Trophoblast cell (in vitro differentiated cells and primary cell): ENCODE data around the gene CEPT1.

Source experiments
- DNase-seq, 2 donors: peaks; one replicate each; pipeline ENCODE4 v3.0.0-alpha.2; 2016
- H2AFZ ChIP-seq: 2 replicates; pipeline ENCODE4 v1.6.1; 2013; ENCODE audit warnings: low read length, moderate library complexity, mild to moderate bottlenecking; ENCODE audit not compliant: insufficient read depth, poor library complexity
- H2AK5ac ChIP-seq: 2 replicates; pipeline ENCODE4 v1.6.1; 2013; ENCODE audit warnings: mild to moderate bottlenecking, low read length
- H2BK120ac ChIP-seq: 2 replicates; pipeline ENCODE4 v1.6.1; 2013; ENCODE audit warnings: low read length, mild to moderate bottlenecking, moderate library complexity; ENCODE audit not compliant: insufficient read depth, poor library complexity
- H2BK12ac ChIP-seq: 2 replicates; pipeline ENCODE4 v1.6.1; 2013; ENCODE audit warnings: mild to moderate bottlenecking, low read length, moderate library complexity
- H2BK5ac ChIP-seq: 2 replicates; pipeline ENCODE4 v1.6.1; 2013; ENCODE audit warnings: low read length, low read depth, moderate library complexity, mild to moderate bottlenecking; ENCODE audit not compliant: poor library complexity
- H3K14ac ChIP-seq: 2 replicates; pipeline ENCODE4 v1.6.1; 2013; ENCODE audit warnings: mild to moderate bottlenecking, low read length
- H3K18ac ChIP-seq: 2 replicates; pipeline ENCODE4 v1.6.1; 2013; ENCODE audit warnings: mild to moderate bottlenecking, low read length
- H3K23ac ChIP-seq: 2 replicates; pipeline ENCODE4 v1.6.1; 2013; ENCODE audit warnings: low read length
- H3K27ac ChIP-seq: 2 replicates; pipeline ENCODE4 v1.5.1; 2013; ENCODE audit warnings: low read depth, mild to moderate bottlenecking, inconsistent platforms, low read length, moderate library complexity
- H3K27me3 ChIP-seq: 2 replicates; pipeline ENCODE4 v1.6.1; 2013; ENCODE audit warnings: inconsistent platforms, mild to moderate bottlenecking, low read length, moderate library complexity; ENCODE audit not compliant: insufficient read depth
- H3K36me3 ChIP-seq, 2 experiments: 1 replicate in 1 of 2; 2 replicates in 1 of 2; pipeline ENCODE4 v1.6.1; 2013; ENCODE audit warnings: low read length in 2 of 2, mild to moderate bottlenecking in 2 of 2, moderate library complexity in 1 of 2; ENCODE audit not compliant: insufficient read depth in 2 of 2, control insufficient read depth in 1 of 2
- H3K4ac ChIP-seq: 2 replicates; pipeline ENCODE4 v1.6.1; 2013; ENCODE audit warnings: low read depth, mild to moderate bottlenecking, low read length, moderate library complexity
- H3K4me1 ChIP-seq, 2 experiments: 1 replicate in 1 of 2; 2 replicates in 1 of 2; pipeline ENCODE4 v1.6.1; 2013; ENCODE audit warnings: low read length in 2 of 2, mild to moderate bottlenecking in 2 of 2, moderate library complexity in 1 of 2; ENCODE audit not compliant: insufficient read depth in 2 of 2, control insufficient read depth in 1 of 2
- H3K4me2 ChIP-seq: 2 replicates; pipeline ENCODE4 v1.6.1; 2013; ENCODE audit warnings: inconsistent platforms, mild to moderate bottlenecking, low read length, moderate library complexity
- H3K4me3 ChIP-seq: 2 replicates; pipeline ENCODE4 v1.5.1; 2013; ENCODE audit warnings: mild to moderate bottlenecking, low read depth, low read length, inconsistent platforms
- H3K79me1 ChIP-seq: one replicate; pipeline ENCODE4 v1.6.1; 2013; ENCODE audit warnings: low read length
- H3K79me2 ChIP-seq: 2 replicates; pipeline ENCODE4 v1.6.1; 2013; ENCODE audit warnings: low read length, mild to moderate bottlenecking; ENCODE audit not compliant: control insufficient read depth, insufficient read depth, poor library complexity
- H3K9ac ChIP-seq: 2 replicates; pipeline ENCODE4 v1.6.1; 2013; ENCODE audit warnings: mild to moderate bottlenecking, low read length
- H3K9me3 ChIP-seq: 2 replicates; pipeline ENCODE4 v1.6.1; 2013; ENCODE audit warnings: low read depth, mild to moderate bottlenecking, control low read depth, inconsistent platforms, low read length; ENCODE audit not compliant: insufficient read depth
- H4K12ac ChIP-seq: 2 replicates; pipeline ENCODE4 v1.6.1; 2013; ENCODE audit warnings: low read depth, mild to moderate bottlenecking, low read length, moderate library complexity
- H4K8ac ChIP-seq: 2 replicates; pipeline ENCODE4 v1.6.1; 2013; ENCODE audit warnings: low read depth, mild to moderate bottlenecking, low read length, moderate library complexity
- H4K91ac ChIP-seq: one replicate; pipeline ENCODE4 v1.6.1; 2013; ENCODE audit warnings: low read depth, mild to moderate bottlenecking, low read length, moderate library complexity
- WGBS: extraction: QIAGEN DNeasy Blood & Tissue Kit; methylation state at CpG from one replicate; pipeline ENCODE4 v1.1.7; 2013; ENCODE audit warnings: missing lambda C conversion rate; ENCODE audit not compliant: insufficient read length, insufficient coverage; ENCODE audit errors: extremely low coverage; 5-methylcytosine and 5-hydroxymethylcytosine counted together

CEPT1 gene

GRCh38 chr1:111126354-111126753 is 13.7 kb upstream of the CEPT1 start:
- Histone ChIP-seq H2AFZ (no peak overlapping the region), H4K8ac (no peak overlapping the region), H3K36me3 (peaks cover 2 to 17% of the 10 kb centered on the region in 2 experiments), H2BK5ac (no peak overlapping the region), H3K14ac (no peak overlapping the region), H2AK5ac (no peak overlapping the region), H2BK12ac (no peak overlapping the region), H3K4me1 (no peaks in the 10 kb centered on the region), H3K79me1 (no peaks in the 10 kb centered on the region), H3K27me3 (no peaks in the 10 kb centered on the region), H3K79me2 (no peaks in the 10 kb centered on the region), H3K23ac (no peak overlapping the region), H3K4me3 (no peak overlapping the region), H3K4me2 (no peak overlapping the region), H4K91ac (no peak overlapping the region), H3K27ac (no peak overlapping the region), H2BK120ac (no peak overlapping the region), H3K9me3 (no peaks in the 10 kb centered on the region), H3K18ac (no peak overlapping the region), H3K4ac (no peak overlapping the region), H4K12ac (no peak overlapping the region), H3K9ac (no peak overlapping the region)
- DNase-seq, result no peak
- no CpG with 5 or more reads among the region's 1 CpG for WGBS

DNA sequence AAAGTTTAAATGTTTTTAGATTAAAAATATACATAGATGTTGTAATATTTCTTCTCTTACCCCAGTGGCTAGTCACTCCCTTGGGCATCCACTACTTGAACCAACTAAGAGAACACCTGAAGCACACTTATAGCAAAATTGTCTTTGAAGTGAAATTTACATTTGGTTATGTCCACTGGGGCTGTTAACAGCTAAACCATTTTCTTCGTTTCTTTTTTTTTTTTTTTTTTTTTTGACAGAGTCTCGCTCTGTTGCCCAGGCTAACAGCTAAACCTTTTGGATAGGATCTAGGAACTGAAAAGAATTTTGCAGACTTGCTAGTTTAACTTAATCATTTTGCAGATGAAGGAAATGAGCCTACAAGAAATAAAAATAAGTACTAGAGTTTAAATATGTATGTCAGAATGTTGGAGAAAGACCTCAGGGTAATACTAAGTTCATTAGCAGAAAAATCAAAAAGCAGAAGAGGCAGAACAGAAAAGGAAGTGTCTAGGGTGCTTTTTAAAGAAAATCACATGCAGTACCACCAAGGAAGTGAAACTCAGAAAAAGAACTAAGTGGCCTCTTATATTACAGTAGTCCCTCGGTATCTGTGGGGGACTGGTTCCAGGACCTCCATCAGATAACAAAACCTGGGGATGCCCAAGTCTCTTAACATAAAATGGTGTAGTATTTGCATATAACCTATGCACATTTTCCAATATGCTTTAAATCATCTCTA is 11.9 kb upstream of the CEPT1 start:
- Histone ChIP-seq H3K18ac (no peak overlapping the region), H2AK5ac (no peak overlapping the region), H3K4ac (no peak overlapping the region), H3K4me2 (no peak overlapping the region), H2AFZ (no peak overlapping the region), H3K4me3 (no peak overlapping the region), H4K12ac (no peak overlapping the region), H3K79me1 (no peaks in the 10 kb centered on the region), H2BK5ac (no peak overlapping the region), H2BK12ac (no peak overlapping the region), H3K23ac (no peak overlapping the region), H2BK120ac (no peak overlapping the region), H4K91ac (no peak overlapping the region), H3K27me3 (no peaks in the 10 kb centered on the region), H3K36me3 (peaks cover 2 to 16% of the 10 kb centered on the region in 2 experiments), H3K9me3 (no peaks in the 10 kb centered on the region), H3K14ac (no peak overlapping the region), H4K8ac (no peak overlapping the region), H3K27ac (no peak overlapping the region), H3K79me2 (no peaks in the 10 kb centered on the region), H3K9ac (no peak overlapping the region), H3K4me1 (no peaks in the 10 kb centered on the region)
- peak in 1 of 2 donors; percentile 3 for DNase-seq
- no CpG with 5 or more reads among the region's 3 CpGs for WGBS

DNA sequence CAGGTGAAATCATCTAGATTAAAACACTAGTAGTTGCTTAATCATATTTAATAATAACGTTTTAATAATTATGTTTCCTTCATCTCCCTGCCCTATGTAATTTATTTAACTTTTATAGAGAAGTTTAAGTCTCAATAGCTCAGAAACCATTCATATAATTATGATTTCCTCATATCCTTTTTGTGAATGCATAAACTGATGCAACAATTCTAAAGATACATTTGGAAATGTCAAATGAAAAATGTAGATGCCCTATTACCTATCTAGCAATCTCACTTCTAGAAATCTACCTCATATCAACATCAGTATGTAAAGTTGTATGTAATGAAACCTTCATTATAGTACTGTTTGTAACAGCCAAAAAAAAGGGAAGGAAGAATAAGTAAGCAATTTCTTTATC is 10.6 kb upstream of the CEPT1 start:
- WGBS, result no CpG with 5 or more reads among the region's 1 CpG
- no peak overlapping the region for H2BK5ac ChIP-seq

GRCh38 chr1:111131693-111132092 is 8.3 kb upstream of the CEPT1 start:
- no peak overlapping the region for H2BK5ac ChIP-seq
- H2BK12ac ChIP-seq, result no peak overlapping the region
- H3K18ac ChIP-seq, result no peak overlapping the region
- H3K27ac ChIP-seq, result no peak overlapping the region
- no peaks in the 10 kb centered on the region for H3K4me1 ChIP-seq
- no peak overlapping the region for H3K4me3 ChIP-seq
- H3K36me3 ChIP-seq, result peaks cover 7 to 10% of the 10 kb centered on the region in 2 experiments
- no peak overlapping the region for H3K4ac ChIP-seq
- H3K23ac ChIP-seq, result no peak overlapping the region
- no peaks in the 10 kb centered on the region for H3K79me2 ChIP-seq
- H4K8ac ChIP-seq, result no peak overlapping the region
- no peaks in the 10 kb centered on the region for H3K9me3 ChIP-seq
- H2BK120ac ChIP-seq, result no peak overlapping the region
- no peak overlapping the region for H3K14ac ChIP-seq
- DNase-seq, result no peak
- no peaks in the 10 kb centered on the region for H3K79me1 ChIP-seq
- H3K9ac ChIP-seq, result no peak overlapping the region
- WGBS, result no CpG with 5 or more reads among the region's 4 CpGs
- no peaks in the 10 kb centered on the region for H3K27me3 ChIP-seq
- H4K12ac ChIP-seq, result no peak overlapping the region
- H2AFZ ChIP-seq, result no peak overlapping the region
- no peak overlapping the region for H2AK5ac ChIP-seq
- no peak overlapping the region for H3K4me2 ChIP-seq
- H4K91ac ChIP-seq, result no peak overlapping the region

More for the DNA sequence above, 10.6 kb upstream of the CEPT1 start:
- no peak overlapping the region for H3K4me3 ChIP-seq
- no peak overlapping the region for H3K18ac ChIP-seq
- H3K27ac ChIP-seq, result no peak overlapping the region
- no peaks in the 10 kb centered on the region for H3K9me3 ChIP-seq
- H4K8ac ChIP-seq, result no peak overlapping the region
- no peak for DNase-seq
- no peak overlapping the region for H3K23ac ChIP-seq
- H2AFZ ChIP-seq, result no peak overlapping the region
- no peak overlapping the region for H3K4ac ChIP-seq
- no peak overlapping the region for H3K4me2 ChIP-seq
- H3K79me1 ChIP-seq, result no peaks in the 10 kb centered on the region
- H3K27me3 ChIP-seq, result no peaks in the 10 kb centered on the region
- H3K4me1 ChIP-seq, result no peaks in the 10 kb centered on the region
- H2AK5ac ChIP-seq, result no peak overlapping the region
- H3K36me3 ChIP-seq, result peaks cover 2 to 8% of the 10 kb centered on the region in 2 experiments
- H4K12ac ChIP-seq, result no peak overlapping the region
- H4K91ac ChIP-seq, result no peak overlapping the region
- no peak overlapping the region for H2BK12ac ChIP-seq
- no peaks in the 10 kb centered on the region for H3K79me2 ChIP-seq
- no peak overlapping the region for H3K14ac ChIP-seq
- H2BK120ac ChIP-seq, result no peak overlapping the region
- H3K9ac ChIP-seq, result no peak overlapping the region
